HepG2 (cell line): ENCODE measurements around the gene CAMK2N2. TPM values are rescaled to one million over a fixed set of nuclear protein-coding genes. Genes with fewer than 3 reads are reported as not detected.
A peak's percentile ranks its signal among the peaks of the same experiment; 100 is the strongest.

Experiments used
- ATAD3A ChIP-seq: sonication (generic); formaldehyde crosslinking; IDR thresholded peaks from 2 replicates; pipeline ENCODE4 v1.4.0; 2020; ENCODE audit warnings: missing genetic modification reagents
- FOXO1 ChIP-seq: sonication (generic); formaldehyde crosslinking; IDR thresholded peaks from 2 replicates; pipeline ENCODE4 v1.4.0; 2020; ENCODE audit warnings: missing genetic modification reagents
- KDM4B ChIP-seq: sonication (generic); formaldehyde crosslinking; IDR thresholded peaks from 2 replicates; pipeline ENCODE4 v1.4.0; 2020; ENCODE audit warnings: missing genetic modification reagents
- NBN ChIP-seq: fragments of 450-650 bp; conservative IDR thresholded peaks from 2 replicates; pipeline ENCODE4 v1.6.1; 2017
- NCOA1 ChIP-seq: sonication (generic); formaldehyde crosslinking; IDR thresholded peaks from 2 replicates; pipeline ENCODE4 v1.9.0; 2021; ENCODE audit warnings: missing genetic modification reagents
- NR3C1 ChIP-seq: sonication (generic); formaldehyde crosslinking; IDR thresholded peaks from 2 replicates; pipeline ENCODE4 v1.4.0; 2020; ENCODE audit warnings: missing genetic modification reagents
- PAX8 ChIP-seq: sonication (generic); formaldehyde crosslinking; IDR thresholded peaks from 2 replicates; pipeline ENCODE4 v1.8.0; 2022; ENCODE audit warnings: mild to moderate bottlenecking, missing genetic modification reagents, borderline replicate concordance
- PHF5A ChIP-seq: IDR thresholded peaks from one replicate; pipeline ENCODE4 v1.6.1; 2018; ENCODE audit warnings: low read depth, missing genetic modification reagents; ENCODE audit not compliant: unreplicated experiment
- RARA ChIP-seq: IDR thresholded peaks from 2 replicates; pipeline ENCODE4 v1.6.1; 2016; ENCODE audit warnings: missing genetic modification reagents, missing compliant biosample characterization
- TOE1 ChIP-seq: sonication (generic); formaldehyde crosslinking; IDR thresholded peaks from 2 replicates; pipeline ENCODE4 v1.4.0; 2020; ENCODE audit warnings: mild to moderate bottlenecking, missing genetic modification reagents
- ZBTB42 ChIP-seq: sonication (generic); formaldehyde crosslinking; IDR thresholded peaks from 2 replicates; pipeline ENCODE4 v1.5.0; 2020; ENCODE audit warnings: mild to moderate bottlenecking, missing genetic modification reagents
- ZFP41 ChIP-seq: sonication (generic); formaldehyde crosslinking; IDR thresholded peaks from 2 replicates; pipeline ENCODE4 v1.4.0; 2020; ENCODE audit warnings: mild to moderate bottlenecking, missing genetic modification reagents, borderline replicate concordance
- ZFP90 ChIP-seq: sonication (generic); formaldehyde crosslinking; IDR thresholded peaks from 2 replicates; pipeline ENCODE4 v1.8.0; 2022; ENCODE audit warnings: missing genetic modification reagents, mild to moderate bottlenecking, inconsistent platforms, borderline replicate concordance
- ZNF160 ChIP-seq: sonication (generic); formaldehyde crosslinking; IDR thresholded peaks from 2 replicates; pipeline ENCODE4 v1.8.0; 2022; ENCODE audit warnings: mild to moderate bottlenecking, inconsistent platforms, missing genetic modification reagents
- ZNF20 ChIP-seq: sonication (generic); formaldehyde crosslinking; IDR thresholded peaks from 2 replicates; pipeline ENCODE4 v1.4.0; 2020; ENCODE audit warnings: mild to moderate bottlenecking, moderate library complexity, missing genetic modification reagents
- ZNF331 ChIP-seq: sonication (generic); formaldehyde crosslinking; IDR thresholded peaks from 2 replicates; pipeline ENCODE4 v1.4.0; 2020; ENCODE audit warnings: missing genetic modification reagents
- ZNF333 ChIP-seq: sonication (generic); formaldehyde crosslinking; IDR thresholded peaks from 2 replicates; pipeline ENCODE4 v1.4.0; 2020; ENCODE audit warnings: mild to moderate bottlenecking, missing genetic modification reagents, borderline replicate concordance
- ZNF547 ChIP-seq: sonication (generic); formaldehyde crosslinking; IDR thresholded peaks from 2 replicates; pipeline ENCODE4 v1.5.1; 2020; ENCODE audit warnings: mild to moderate bottlenecking, missing genetic modification reagents
- ZNF616 ChIP-seq: sonication (generic); formaldehyde crosslinking; IDR thresholded peaks from 2 replicates; pipeline ENCODE4 v1.5.0; 2020; ENCODE audit warnings: low read depth, mild to moderate bottlenecking, missing genetic modification reagents
- polyA plus RNA-seq, 8 experiments: library from polyadenylated mRNA; depleted of rRNA in 3 of 8; stranded (reverse) in 7 of 8; unstranded in 1 of 8; fragments of >200 nt; fragmentation: Illumina TruSeq in 4 of 8; extraction: Trizol in 4 of 8; gene quantifications; 2 replicates each; pipeline versions ENCODE4 v1.2.1 to v1.2.3, GENCODE V29; 2011 to 2016; ENCODE audit warnings: low read depth in 4 of 8, missing spikeins in 1 of 8, mixed read lengths in 1 of 8; ENCODE audit not compliant: insufficient read depth in 1 of 8
- total RNA-seq, 5 experiments: library from RNA; depleted of rRNA; stranded (reverse); fragments of >200 nt; fragmentation: Illumina TruSeq; extraction: Trizol; gene quantifications; 2 replicates each; pipeline ENCODE4 v1.2.3, GENCODE V29; 2016; ENCODE audit warnings: low read depth in 1 of 5
- TF ChIP-seq, protein P1 (sequence below): sonication (generic); formaldehyde crosslinking; conservative IDR thresholded peaks from 2 replicates; pipeline ENCODE4 v1.4.0; 2020; ENCODE audit warnings: mild to moderate bottlenecking, missing genetic modification reagents, moderate library complexity
- TF ChIP-seq, protein P2 (sequence below): sonication (generic); formaldehyde crosslinking; IDR thresholded peaks from 2 replicates; pipeline ENCODE4 v1.5.0; 2020; ENCODE audit warnings: missing genetic modification reagents
- TF ChIP-seq, protein P3 (sequence below), 2 experiments: sonication (generic) in 1 of 2; formaldehyde crosslinking in 1 of 2; IDR thresholded peaks; 2 replicates each; pipeline versions ENCODE4 v1.4.0 to v1.6.1; 2018 to 2020; ENCODE audit warnings: missing genetic modification reagents in 2 of 2, borderline replicate concordance in 1 of 2, low read depth in 1 of 2, mild to moderate bottlenecking in 1 of 2, missing biosample characterization in 1 of 2
- TF ChIP-seq, protein P4 (sequence below): sonication (generic); formaldehyde crosslinking; IDR thresholded peaks from 2 replicates; pipeline ENCODE4 v1.8.0; 2022; ENCODE audit warnings: mild to moderate bottlenecking, missing genetic modification reagents

The CAMK2N2 gene
- total and polyA plus RNA-seq, 2 of the 13 experiments (the other 11 are each of a cell fraction or from before 2014, with no cell fraction given), result 0.12 to 0.27 TPM

DNA sequence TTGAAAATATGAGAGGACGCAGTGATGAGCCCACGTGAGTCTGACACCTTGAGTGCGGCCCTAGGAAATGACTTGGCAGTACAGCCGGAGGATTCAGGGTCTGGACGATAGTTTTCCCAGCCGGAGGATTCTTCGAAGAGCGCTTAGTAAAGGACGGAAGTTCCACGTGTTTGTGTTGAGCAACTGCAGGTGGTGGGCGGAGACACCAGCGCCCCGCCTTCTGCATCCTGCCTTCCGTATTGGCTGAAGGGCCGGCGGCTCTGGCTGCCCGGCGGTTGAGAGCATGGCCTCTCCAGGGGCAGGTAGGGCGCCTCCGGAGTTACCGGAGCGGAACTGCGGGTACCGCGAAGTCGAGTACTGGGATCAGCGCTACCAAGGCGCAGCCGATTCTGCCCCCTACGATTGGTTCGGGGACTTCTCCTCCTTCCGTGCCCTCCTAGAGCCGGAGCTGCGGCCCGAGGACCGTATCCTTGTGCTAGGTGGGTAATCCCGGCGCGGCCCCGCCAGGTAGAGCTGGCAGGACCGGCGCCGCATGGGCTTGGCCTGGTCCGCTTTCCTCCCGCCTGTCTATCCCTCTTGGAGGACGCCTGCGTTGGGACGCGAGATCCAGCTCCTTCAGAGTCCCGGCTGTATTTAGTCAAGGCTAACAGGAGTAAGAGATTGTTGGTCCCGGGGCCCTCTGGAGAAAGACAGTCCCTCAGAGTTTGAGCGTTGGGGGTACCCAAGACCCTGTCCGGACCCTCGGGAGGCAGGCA is 11.8 kb downstream of the CAMK2N2 start, which contains the start of gene EEF1AKMT4 (continued):
- TF ChIP-seq, protein P1, sequence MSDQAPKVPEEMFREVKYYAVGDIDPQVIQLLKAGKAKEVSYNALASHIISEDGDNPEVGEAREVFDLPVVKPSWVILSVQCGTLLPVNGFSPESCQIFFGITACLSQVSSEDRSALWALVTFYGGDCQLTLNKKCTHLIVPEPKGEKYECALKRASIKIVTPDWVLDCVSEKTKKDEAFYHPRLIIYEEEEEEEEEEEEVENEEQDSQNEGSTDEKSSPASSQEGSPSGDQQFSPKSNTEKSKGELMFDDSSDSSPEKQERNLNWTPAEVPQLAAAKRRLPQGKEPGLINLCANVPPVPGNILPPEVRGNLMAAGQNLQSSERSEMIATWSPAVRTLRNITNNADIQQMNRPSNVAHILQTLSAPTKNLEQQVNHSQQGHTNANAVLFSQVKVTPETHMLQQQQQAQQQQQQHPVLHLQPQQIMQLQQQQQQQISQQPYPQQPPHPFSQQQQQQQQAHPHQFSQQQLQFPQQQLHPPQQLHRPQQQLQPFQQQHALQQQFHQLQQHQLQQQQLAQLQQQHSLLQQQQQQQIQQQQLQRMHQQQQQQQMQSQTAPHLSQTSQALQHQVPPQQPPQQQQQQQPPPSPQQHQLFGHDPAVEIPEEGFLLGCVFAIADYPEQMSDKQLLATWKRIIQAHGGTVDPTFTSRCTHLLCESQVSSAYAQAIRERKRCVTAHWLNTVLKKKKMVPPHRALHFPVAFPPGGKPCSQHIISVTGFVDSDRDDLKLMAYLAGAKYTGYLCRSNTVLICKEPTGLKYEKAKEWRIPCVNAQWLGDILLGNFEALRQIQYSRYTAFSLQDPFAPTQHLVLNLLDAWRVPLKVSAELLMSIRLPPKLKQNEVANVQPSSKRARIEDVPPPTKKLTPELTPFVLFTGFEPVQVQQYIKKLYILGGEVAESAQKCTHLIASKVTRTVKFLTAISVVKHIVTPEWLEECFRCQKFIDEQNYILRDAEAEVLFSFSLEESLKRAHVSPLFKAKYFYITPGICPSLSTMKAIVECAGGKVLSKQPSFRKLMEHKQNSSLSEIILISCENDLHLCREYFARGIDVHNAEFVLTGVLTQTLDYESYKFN (CRISPR knock-in tag), result no peak
- TF ChIP-seq NCOA1 (CRISPR knock-in tag), result no peak
- no peak for TF ChIP-seq ZFP41 (CRISPR knock-in tag)
- peak; percentile 36; the same call in 1 of the 2 replicates for TF ChIP-seq ZNF160 (CRISPR knock-in tag)
- TF ChIP-seq PAX8 (CRISPR knock-in tag), result no peak; the same call in 1 of the 2 replicates
- no peak for TF ChIP-seq ZNF333 (CRISPR knock-in tag)
- TF ChIP-seq FOXO1 (CRISPR knock-in tag), result no peak
- TF ChIP-seq NBN, result no peak
- TF ChIP-seq, protein P2, sequence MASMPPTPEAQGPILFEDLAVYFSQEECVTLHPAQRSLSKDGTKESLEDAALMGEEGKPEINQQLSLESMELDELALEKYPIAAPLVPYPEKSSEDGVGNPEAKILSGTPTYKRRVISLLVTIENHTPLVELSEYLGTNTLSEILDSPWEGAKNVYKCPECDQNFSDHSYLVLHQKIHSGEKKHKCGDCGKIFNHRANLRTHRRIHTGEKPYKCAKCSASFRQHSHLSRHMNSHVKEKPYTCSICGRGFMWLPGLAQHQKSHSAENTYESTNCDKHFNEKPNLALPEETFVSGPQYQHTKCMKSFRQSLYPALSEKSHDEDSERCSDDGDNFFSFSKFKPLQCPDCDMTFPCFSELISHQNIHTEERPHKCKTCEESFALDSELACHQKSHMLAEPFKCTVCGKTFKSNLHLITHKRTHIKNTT (CRISPR knock-in tag), result no peak
- peak; percentile 68; the same call in 1 of the 2 replicates for TF ChIP-seq ZNF331 (CRISPR knock-in tag)
- TF ChIP-seq ZNF20, result no peak
- no peak; the same call in 1 of the 2 replicates for TF ChIP-seq TOE1 (CRISPR knock-in tag)
- TF ChIP-seq ATAD3A (CRISPR knock-in tag), result no peak
- no peak for TF ChIP-seq RARA (CRISPR knock-in tag)
- TF ChIP-seq, protein P3, sequence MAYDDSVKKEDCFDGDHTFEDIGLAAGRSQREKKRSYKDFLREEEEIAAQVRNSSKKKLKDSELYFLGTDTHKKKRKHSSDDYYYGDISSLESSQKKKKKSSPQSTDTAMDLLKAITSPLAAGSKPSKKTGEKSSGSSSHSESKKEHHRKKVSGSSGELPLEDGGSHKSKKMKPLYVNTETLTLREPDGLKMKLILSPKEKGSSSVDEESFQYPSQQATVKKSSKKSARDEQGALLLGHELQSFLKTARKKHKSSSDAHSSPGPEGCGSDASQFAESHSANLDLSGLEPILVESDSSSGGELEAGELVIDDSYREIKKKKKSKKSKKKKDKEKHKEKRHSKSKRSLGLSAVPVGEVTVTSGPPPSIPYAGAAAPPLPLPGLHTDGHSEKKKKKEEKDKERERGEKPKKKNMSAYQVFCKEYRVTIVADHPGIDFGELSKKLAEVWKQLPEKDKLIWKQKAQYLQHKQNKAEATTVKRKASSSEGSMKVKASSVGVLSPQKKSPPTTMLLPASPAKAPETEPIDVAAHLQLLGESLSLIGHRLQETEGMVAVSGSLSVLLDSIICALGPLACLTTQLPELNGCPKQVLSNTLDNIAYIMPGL (CRISPR knock-in tag; IDR thresholded peaks at IDR 0.05; ENCODE audit: borderline replicate concordance in 1 of 2, low read depth in 1 of 2), result peak; percentile 91 to 94
- TF ChIP-seq KDM4B (CRISPR knock-in tag), result no peak
- TF ChIP-seq ZBTB42 (CRISPR knock-in tag), result no peak
- TF ChIP-seq NR3C1 (CRISPR knock-in tag), result no peak
- TF ChIP-seq ZNF547 (CRISPR knock-in tag), result peak; percentile 29; the same call in 1 of the 2 replicates
- TF ChIP-seq ZNF616 (CRISPR knock-in tag), result peak; percentile 58; the same call in 1 of the 2 replicates
- no peak for TF ChIP-seq PHF5A (CRISPR knock-in tag)
- TF ChIP-seq, protein P4, sequence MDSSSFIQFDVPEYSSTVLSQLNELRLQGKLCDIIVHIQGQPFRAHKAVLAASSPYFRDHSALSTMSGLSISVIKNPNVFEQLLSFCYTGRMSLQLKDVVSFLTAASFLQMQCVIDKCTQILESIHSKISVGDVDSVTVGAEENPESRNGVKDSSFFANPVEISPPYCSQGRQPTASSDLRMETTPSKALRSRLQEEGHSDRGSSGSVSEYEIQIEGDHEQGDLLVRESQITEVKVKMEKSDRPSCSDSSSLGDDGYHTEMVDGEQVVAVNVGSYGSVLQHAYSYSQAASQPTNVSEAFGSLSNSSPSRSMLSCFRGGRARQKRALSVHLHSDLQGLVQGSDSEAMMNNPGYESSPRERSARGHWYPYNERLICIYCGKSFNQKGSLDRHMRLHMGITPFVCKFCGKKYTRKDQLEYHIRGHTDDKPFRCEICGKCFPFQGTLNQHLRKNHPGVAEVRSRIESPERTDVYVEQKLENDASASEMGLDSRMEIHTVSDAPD (CRISPR knock-in tag), result no peak
- peak; percentile 88 for TF ChIP-seq ZFP90
